Parathyroid adenoma (tissue), 2 donors: Measurements from ENCODE around the gene PPP1R3G.

Experiments used
- H2AFZ ChIP-seq: fragments of 300-600 bp; sonication (generic); one replicate; pipeline ENCODE4 v1.7.0; 2017; ENCODE audit warnings: antibody characterized with exemption, mild to moderate bottlenecking
- H3K27ac ChIP-seq: fragments of 300-600 bp; sonication (generic); one replicate; pipeline ENCODE4 v1.7.0; 2017
- H3K27me3 ChIP-seq: fragments of 300-600 bp; sonication (generic); one replicate; pipeline ENCODE4 v1.7.0; 2017; ENCODE audit warnings: low read length; ENCODE audit not compliant: control insufficient read depth, insufficient read depth
- H3K36me3 ChIP-seq: fragments of 300-600 bp; sonication (generic); one replicate; pipeline ENCODE4 v1.7.0; 2017; ENCODE audit warnings: low read length; ENCODE audit not compliant: control insufficient read depth, insufficient read depth
- H3K4me1 ChIP-seq: fragments of 300-600 bp; sonication (generic); one replicate; pipeline ENCODE4 v1.7.0; 2017; ENCODE audit warnings: control low read depth
- H3K4me2 ChIP-seq: fragments of 300-600 bp; sonication (generic); one replicate; pipeline ENCODE4 v1.7.0; 2017; ENCODE audit warnings: low read length
- H3K4me3 ChIP-seq: fragments of 300-600 bp; sonication (generic); one replicate; pipeline ENCODE4 v1.7.0; 2017; ENCODE audit warnings: low read depth, low read length
- H3K79me2 ChIP-seq: fragments of 300-600 bp; sonication (generic); one replicate; pipeline ENCODE4 v1.7.0; 2017; ENCODE audit warnings: control low read depth
- H3K9ac ChIP-seq: fragments of 300-600 bp; sonication (generic); one replicate; pipeline ENCODE4 v1.7.0; 2017; ENCODE audit warnings: mild to moderate bottlenecking
- H3K9me3 ChIP-seq: fragments of 300-600 bp; sonication (generic); one replicate; pipeline ENCODE4 v1.7.0; 2017; ENCODE audit warnings: low read length; ENCODE audit not compliant: control insufficient read depth
- TF ChIP-seq, protein P1 (sequence below): fragments of 300-600 bp; sonication (generic); IDR thresholded peaks from one replicate; pipeline ENCODE4 v1.7.0; 2017; ENCODE audit warnings: antibody characterized with exemption, mild to moderate bottlenecking
- donor health status: primary hyperparathyroidism.

PPP1R3G gene

GRCh38 chr6:5111626-5112025, 26.5 kb downstream of the PPP1R3G start:
- Histone ChIP-seq H3K36me3 (no peaks in the 10 kb centered on the region), H3K4me3 (no peak overlapping the region), H2AFZ (no peak overlapping the region), H3K9ac (no peak overlapping the region), H3K79me2 (no peaks in the 10 kb centered on the region), H3K4me2 (no peak overlapping the region), H3K27me3 (no peaks in the 10 kb centered on the region), H3K4me1 (no peaks in the 10 kb centered on the region), H3K9me3 (no peaks in the 10 kb centered on the region), H3K27ac (no peak overlapping the region)
- TF ChIP-seq, protein P1, sequence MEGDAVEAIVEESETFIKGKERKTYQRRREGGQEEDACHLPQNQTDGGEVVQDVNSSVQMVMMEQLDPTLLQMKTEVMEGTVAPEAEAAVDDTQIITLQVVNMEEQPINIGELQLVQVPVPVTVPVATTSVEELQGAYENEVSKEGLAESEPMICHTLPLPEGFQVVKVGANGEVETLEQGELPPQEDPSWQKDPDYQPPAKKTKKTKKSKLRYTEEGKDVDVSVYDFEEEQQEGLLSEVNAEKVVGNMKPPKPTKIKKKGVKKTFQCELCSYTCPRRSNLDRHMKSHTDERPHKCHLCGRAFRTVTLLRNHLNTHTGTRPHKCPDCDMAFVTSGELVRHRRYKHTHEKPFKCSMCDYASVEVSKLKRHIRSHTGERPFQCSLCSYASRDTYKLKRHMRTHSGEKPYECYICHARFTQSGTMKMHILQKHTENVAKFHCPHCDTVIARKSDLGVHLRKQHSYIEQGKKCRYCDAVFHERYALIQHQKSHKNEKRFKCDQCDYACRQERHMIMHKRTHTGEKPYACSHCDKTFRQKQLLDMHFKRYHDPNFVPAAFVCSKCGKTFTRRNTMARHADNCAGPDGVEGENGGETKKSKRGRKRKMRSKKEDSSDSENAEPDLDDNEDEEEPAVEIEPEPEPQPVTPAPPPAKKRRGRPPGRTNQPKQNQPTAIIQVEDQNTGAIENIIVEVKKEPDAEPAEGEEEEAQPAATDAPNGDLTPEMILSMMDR, result no peak

DNA sequence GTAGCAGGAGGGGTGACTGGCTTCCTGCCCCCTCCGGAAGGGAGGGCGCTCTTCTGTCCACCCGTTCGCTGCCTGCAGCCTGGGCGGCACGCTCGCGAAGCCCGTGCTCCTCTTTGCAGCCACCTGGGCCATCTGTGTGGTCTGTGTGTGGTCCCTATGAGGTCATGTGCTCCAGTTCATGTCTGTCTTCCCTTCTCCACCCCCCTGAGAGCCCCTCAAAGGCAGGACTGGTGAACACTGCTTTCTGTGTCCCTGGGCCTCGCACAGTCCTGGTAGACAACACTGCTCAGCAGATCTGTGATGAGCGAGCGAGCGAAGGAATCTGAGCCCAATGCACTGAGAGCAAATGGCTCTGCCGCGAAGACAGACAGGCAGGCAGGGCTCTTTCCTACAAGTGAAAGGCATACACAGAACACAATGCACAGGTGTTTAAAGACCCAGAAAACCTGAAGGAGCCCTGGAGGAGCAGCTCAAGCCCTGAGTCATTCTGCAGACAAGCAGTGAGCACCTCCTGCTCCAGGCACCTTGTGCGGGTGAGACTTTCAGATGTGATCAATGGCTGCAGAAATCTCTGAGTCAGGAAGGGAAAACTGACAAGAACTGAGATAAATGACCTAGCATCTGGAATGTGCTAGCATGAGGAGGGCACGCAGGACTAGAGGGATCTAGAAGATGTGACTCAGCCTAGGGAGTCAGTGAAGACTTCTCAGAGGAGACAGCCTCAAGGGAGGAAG, 27.1 kb downstream of the PPP1R3G start:
- no peak overlapping the region for H3K4me3 ChIP-seq
- no peaks in the 10 kb centered on the region for H3K27me3 ChIP-seq
- no peak overlapping the region for H2AFZ ChIP-seq
- H3K4me1 ChIP-seq, result no peaks in the 10 kb centered on the region
- no peak overlapping the region for H3K9ac ChIP-seq
- no peak overlapping the region for H3K27ac ChIP-seq
- TF ChIP-seq, protein P1, result no peak
- no peaks in the 10 kb centered on the region for H3K36me3 ChIP-seq
- no peak overlapping the region for H3K4me2 ChIP-seq
- no peaks in the 10 kb centered on the region for H3K79me2 ChIP-seq
- H3K9me3 ChIP-seq, result no peaks in the 10 kb centered on the region

DNA sequence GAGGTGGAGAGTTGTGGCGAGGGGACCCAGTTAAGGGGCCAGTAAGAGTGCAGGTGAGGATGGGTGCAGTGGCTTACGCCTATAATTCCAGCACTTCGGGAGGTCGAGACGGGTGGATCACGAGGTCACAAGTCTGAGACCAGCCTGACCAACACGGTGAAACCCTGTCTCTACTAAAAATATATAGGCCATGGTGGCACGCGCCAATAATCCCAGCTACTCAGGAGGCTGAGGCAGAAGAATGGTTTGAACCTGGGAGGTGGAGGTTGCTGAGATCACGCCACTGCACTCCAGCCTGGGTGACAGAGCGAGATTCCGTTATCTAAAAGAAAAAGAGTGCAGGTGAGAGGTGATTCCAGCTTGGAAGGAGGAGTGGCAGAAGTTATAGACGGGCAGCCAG, 28.0 kb downstream of the PPP1R3G start:
- no peaks in the 10 kb centered on the region for H3K4me1 ChIP-seq
- H3K79me2 ChIP-seq, result no peaks in the 10 kb centered on the region
- no peak overlapping the region for H3K27ac ChIP-seq
- no peak overlapping the region for H2AFZ ChIP-seq
- H3K9me3 ChIP-seq, result no peaks in the 10 kb centered on the region
- H3K4me3 ChIP-seq, result no peak overlapping the region
- no peak overlapping the region for H3K4me2 ChIP-seq
- TF ChIP-seq, protein P1, result no peak
- H3K9ac ChIP-seq, result no peak overlapping the region
- no peaks in the 10 kb centered on the region for H3K27me3 ChIP-seq
- no peaks in the 10 kb centered on the region for H3K36me3 ChIP-seq

DNA sequence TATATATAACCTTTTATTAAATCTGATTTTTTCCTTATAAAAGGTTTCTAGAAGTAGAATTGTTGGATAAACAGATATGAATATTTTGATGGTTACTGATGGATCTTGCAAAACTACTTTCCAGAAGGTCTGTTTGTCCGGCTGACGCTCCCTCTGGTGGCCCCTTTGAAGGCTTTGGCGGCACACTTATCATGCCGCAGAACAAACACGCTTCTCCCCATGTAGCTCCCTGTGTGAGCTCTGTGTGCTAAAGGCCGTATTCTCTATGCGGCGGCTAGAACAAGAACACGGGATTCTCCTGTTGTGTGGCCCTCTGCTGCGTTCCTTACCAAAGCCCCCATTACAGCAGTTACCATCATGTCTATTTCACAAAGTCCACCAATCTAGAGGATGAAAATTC, 30.0 kb downstream of the PPP1R3G start:
- H3K79me2 ChIP-seq, result no peaks in the 10 kb centered on the region
- no peak overlapping the region for H3K27ac ChIP-seq
- no peaks in the 10 kb centered on the region for H3K36me3 ChIP-seq
- no peaks in the 10 kb centered on the region for H3K9me3 ChIP-seq
- no peaks in the 10 kb centered on the region for H3K4me1 ChIP-seq
- H3K27me3 ChIP-seq, result no peaks in the 10 kb centered on the region
- H3K4me3 ChIP-seq, result no peak overlapping the region
- TF ChIP-seq, protein P1, result no peak
- H2AFZ ChIP-seq, result no peak overlapping the region
- no peak overlapping the region for H3K4me2 ChIP-seq
- no peak overlapping the region for H3K9ac ChIP-seq
